ENCODE measurements around the gene PTGS1. TPM values are rescaled to one million over a fixed set of nuclear protein-coding genes. Genes with fewer than 3 reads are reported as not detected.
A peak's percentile ranks its signal among the peaks of the same experiment; 100 is the strongest.

The PTGS1 gene
- total RNA-seq, 1 donor from 2014 or later: 0.97 TPM

DNA sequence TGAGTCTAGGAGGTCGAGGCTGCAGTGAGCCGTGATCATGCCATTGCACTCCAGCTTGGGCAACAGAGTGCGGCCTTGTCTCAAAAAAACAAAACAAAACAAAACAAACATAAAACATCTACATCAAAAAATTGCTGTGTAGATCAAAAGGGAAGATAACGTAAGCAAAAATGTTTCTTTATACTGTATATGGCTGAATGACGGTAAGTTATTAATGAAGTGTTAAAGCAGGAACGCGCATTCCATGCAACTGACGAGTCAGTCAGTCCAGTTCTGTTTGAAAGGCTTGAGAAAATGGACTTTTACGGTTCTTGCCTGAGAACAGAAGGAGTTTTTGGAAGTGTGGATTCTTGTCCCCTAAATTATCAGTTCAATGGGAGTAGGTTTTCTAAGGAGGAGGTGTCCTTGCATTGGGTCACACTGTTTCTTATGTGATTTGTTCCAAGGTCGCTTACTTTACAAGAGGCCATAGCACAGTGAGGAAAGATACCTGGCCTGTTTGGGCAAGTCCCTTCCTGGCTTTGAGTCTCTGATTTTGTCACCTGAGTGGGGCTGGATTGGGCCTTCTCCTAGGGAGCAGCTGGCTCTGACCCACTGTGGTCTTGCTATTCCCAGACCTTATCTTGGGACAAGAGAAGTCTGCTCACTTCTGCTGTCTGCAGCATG lies 6.6 kb upstream of the PTGS1 start:
- no peaks in the 10 kb centered on the region for H3K27me3 Mint-ChIP-seq (ENCODE audit: low read depth)
- peaks cover 16% of the 10 kb centered on the region for H3K4me1 Mint-ChIP-seq (ENCODE audit: low read depth)
- no peak overlapping the region for H3K4me3 Mint-ChIP-seq (ENCODE audit: unreplicated experiment)
- H3K27ac Mint-ChIP-seq (ENCODE audit: unreplicated experiment): no peak overlapping the region
- peaks cover 6% of the 10 kb centered on the region for H3K9me3 Mint-ChIP-seq (ENCODE audit: low read depth)
- peaks cover 4% of the 10 kb centered on the region for H3K36me3 Mint-ChIP-seq (ENCODE audit: low read depth)
- DNase-seq (ENCODE audit: low spot score): peak; percentile 5
- TF ChIP-seq, protein P1, sequence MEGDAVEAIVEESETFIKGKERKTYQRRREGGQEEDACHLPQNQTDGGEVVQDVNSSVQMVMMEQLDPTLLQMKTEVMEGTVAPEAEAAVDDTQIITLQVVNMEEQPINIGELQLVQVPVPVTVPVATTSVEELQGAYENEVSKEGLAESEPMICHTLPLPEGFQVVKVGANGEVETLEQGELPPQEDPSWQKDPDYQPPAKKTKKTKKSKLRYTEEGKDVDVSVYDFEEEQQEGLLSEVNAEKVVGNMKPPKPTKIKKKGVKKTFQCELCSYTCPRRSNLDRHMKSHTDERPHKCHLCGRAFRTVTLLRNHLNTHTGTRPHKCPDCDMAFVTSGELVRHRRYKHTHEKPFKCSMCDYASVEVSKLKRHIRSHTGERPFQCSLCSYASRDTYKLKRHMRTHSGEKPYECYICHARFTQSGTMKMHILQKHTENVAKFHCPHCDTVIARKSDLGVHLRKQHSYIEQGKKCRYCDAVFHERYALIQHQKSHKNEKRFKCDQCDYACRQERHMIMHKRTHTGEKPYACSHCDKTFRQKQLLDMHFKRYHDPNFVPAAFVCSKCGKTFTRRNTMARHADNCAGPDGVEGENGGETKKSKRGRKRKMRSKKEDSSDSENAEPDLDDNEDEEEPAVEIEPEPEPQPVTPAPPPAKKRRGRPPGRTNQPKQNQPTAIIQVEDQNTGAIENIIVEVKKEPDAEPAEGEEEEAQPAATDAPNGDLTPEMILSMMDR (IDR thresholded peaks at IDR 0.05): no peak

DNA sequence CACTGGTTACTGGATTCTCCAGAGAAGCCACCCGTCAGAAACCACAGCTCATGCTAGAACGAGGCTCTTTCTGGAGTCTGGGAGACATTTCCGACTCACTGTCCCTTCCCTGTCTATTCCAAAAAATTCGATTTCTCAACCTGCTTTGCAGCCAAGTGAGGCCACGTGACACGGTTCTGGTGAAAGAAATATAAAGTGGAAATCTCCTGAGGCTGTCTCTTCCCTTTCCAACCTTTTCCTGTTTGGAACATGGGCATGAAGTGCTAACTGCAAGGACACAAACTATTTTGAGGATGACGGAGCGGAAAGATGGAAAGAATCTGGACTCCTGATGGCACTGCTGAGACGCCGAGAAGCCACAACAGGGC lies 6.1 kb upstream of the PTGS1 start:
- no peaks in the 10 kb centered on the region for H3K27me3 Mint-ChIP-seq (ENCODE audit: low read depth)
- peaks cover 4% of the 10 kb centered on the region for H3K36me3 Mint-ChIP-seq (ENCODE audit: low read depth)
- peaks cover 5% of the 10 kb centered on the region for H3K9me3 Mint-ChIP-seq (ENCODE audit: low read depth)
- no peak for DNase-seq (ENCODE audit: low spot score)
- H3K4me3 Mint-ChIP-seq (ENCODE audit: unreplicated experiment): no peak overlapping the region
- no peak overlapping the region for H3K27ac Mint-ChIP-seq (ENCODE audit: unreplicated experiment)
- TF ChIP-seq, protein P1 (IDR thresholded peaks at IDR 0.05): no peak
- H3K4me1 Mint-ChIP-seq (ENCODE audit: low read depth): peaks cover 15% of the 10 kb centered on the region

DNA sequence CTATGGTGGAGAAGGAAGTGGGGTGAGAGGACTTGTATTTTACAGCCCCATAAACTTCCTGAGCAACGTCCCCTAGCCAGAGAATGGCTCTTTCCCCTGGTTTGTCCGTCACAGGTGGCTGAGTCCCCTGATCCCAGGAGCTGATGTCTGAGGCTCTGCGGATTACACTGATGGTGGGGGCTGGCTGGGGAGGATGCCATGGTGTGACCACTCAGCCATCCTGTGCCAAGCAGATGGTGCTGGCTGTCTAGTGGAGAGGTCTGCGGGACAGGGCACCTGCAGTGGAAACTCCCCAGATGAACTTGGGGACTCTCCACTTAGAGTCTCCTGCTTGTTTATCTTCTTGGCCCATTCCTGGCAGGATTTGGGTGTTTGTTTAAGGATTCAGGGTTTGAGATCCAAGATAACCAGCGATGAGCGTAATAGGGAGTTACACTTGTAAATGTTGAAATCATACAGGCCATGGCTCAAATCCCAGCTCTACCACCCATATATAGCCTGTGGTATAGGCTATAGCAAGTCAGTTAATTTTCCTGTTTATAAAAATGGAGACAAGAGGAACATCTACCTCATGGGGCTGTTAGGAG lies 4.7 kb upstream of the PTGS1 start:
- Mint-ChIP-seq H3K36me3 (ENCODE audit: low read depth) (peaks cover 4% of the 10 kb centered on the region), H3K4me1 (ENCODE audit: low read depth) (peaks cover 6% of the 10 kb centered on the region), H3K27me3 (ENCODE audit: low read depth) (peaks cover 1% of the 10 kb centered on the region), H3K4me3 (ENCODE audit: unreplicated experiment) (no peak overlapping the region), H3K9me3 (ENCODE audit: low read depth) (peaks cover 3% of the 10 kb centered on the region), H3K27ac (ENCODE audit: unreplicated experiment) (no peak overlapping the region)
- TF ChIP-seq, protein P1 (IDR thresholded peaks at IDR 0.05): no peak
- peak; percentile 29 for DNase-seq (ENCODE audit: low spot score)

DNA sequence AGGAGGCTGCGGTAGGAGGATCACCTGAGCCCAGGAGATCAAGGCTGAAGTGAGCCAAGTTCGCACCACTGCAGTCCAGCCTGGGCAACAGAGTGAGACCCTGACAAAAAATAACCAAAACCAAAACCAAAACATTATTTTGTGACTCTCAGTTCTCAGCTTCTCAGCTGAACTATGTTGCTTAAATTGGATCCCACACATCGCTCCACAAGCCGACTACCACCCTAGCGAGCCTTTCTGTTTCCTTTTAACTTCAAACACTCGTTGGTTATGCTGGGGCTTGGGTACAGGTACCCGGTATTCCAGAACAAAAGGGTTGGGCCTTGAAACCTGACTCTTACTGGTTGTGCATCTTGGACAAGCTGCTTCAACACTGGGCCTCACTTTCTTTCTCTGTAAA lies 3.8 kb upstream of the PTGS1 start:
- TF ChIP-seq, protein P1 (IDR thresholded peaks at IDR 0.05): no peak
- DNase-seq (ENCODE audit: low spot score): no peak
- peaks cover 3% of the 10 kb centered on the region for H3K9me3 Mint-ChIP-seq (ENCODE audit: low read depth)
- peaks cover 4% of the 10 kb centered on the region for H3K4me1 Mint-ChIP-seq (ENCODE audit: low read depth)
- peaks cover 6% of the 10 kb centered on the region for H3K27me3 Mint-ChIP-seq (ENCODE audit: low read depth)
- H3K36me3 Mint-ChIP-seq (ENCODE audit: low read depth): peaks cover 4% of the 10 kb centered on the region
- H3K4me3 Mint-ChIP-seq (ENCODE audit: unreplicated experiment): no peak overlapping the region
- no peak overlapping the region for H3K27ac Mint-ChIP-seq (ENCODE audit: unreplicated experiment)

DNA sequence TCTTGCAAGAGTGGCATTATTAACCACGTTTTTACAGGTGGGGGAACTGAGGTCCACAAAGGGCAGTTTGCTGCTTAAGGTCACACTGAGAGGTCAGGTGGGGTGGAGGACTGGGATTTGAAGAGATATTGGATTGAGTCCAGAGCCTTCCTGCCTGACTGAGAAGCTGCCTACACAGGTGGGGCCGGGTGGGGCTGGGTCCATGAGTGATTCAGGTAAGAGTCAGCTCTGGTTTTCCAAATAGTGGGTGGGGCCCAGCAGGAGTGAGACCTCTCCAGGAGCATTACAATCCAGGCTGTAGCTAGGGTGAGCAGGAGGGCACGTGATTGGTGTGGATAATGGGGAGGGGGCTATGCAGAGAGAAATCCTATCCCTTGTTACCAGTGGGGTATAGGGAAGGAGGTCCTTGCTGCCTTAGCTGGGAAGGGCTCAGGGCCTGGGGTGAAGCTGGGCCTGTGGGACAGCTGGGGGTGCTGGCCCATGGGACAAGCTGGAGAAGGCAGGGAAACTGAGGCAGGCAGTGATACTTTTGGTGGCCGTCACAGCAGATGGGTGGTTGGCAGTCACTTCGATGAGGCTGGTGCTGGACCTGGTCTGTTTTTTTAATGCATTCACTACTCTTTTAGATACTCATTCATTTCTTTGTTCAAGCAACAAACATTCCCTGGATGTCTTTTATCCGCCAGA lies 2.9 kb upstream of the PTGS1 start:
- no peak overlapping the region for H3K4me3 Mint-ChIP-seq (ENCODE audit: unreplicated experiment)
- TF ChIP-seq, protein P1 (IDR thresholded peaks at IDR 0.05): no peak
- peaks cover 4% of the 10 kb centered on the region for H3K36me3 Mint-ChIP-seq (ENCODE audit: low read depth)
- peak; percentile 56 for DNase-seq (ENCODE audit: low spot score)
- peaks cover 6% of the 10 kb centered on the region for H3K27me3 Mint-ChIP-seq (ENCODE audit: low read depth)
- no peak overlapping the region for H3K27ac Mint-ChIP-seq (ENCODE audit: unreplicated experiment)
- H3K9me3 Mint-ChIP-seq (ENCODE audit: low read depth): peaks cover 3% of the 10 kb centered on the region
- peaks cover 4% of the 10 kb centered on the region for H3K4me1 Mint-ChIP-seq (ENCODE audit: low read depth)

Data from chondrocyte (in vitro differentiated cells).